NCI-H2081 treated with DMSO at 0.1 percent for 48 hours (cell line): Measurements from ENCODE around the gene GLCCI1.
"Not testable (repeated sequence)": the region's sequence is repeated elsewhere in the genome, so short reads cannot be mapped to it uniquely, and the experiment has no call there.

Source experiments
- DNase-seq: peaks from one replicate; lab custom pipeline; 2025; lab: John Stamatoyannopoulos, UW

The GLCCI1 gene

GRCh38 chr7:8052824-8053223, 84.2 kb downstream of the GLCCI1 start:
- DNase-seq = no peak

- no peak for DNase-seq
These were observed 87.8 kb downstream of the GLCCI1 start for GRCh38 chr7:8056439-8056838.

- no peak for DNase-seq
These were observed 89.0 kb downstream of the GLCCI1 start for GRCh38 chr7:8057566-8057965.

- no peak for DNase-seq
These were observed 89.7 kb downstream of the GLCCI1 start for GRCh38 chr7:8058322-8058721.

- no peak for DNase-seq
These were observed 90.3 kb downstream of the GLCCI1 start for GRCh38 chr7:8058852-8059251.

GRCh38 chr7:8060241-8060640, 91.6 kb downstream of the GLCCI1 start:
- no peak for DNase-seq

- not testable (repeated sequence) for DNase-seq
These were observed 94.7 kb downstream of the GLCCI1 start for GRCh38 chr7:8063300-8063699.

GRCh38 chr7:8063706-8064297, 95.2 kb downstream of the GLCCI1 start:
- no peak for DNase-seq

GRCh38 chr7:8064828-8065227, 96.2 kb downstream of the GLCCI1 start:
- no peak for DNase-seq

- no peak for DNase-seq
These were observed 96.8 kb downstream of the GLCCI1 start for GRCh38 chr7:8065356-8065813.

- DNase-seq = no peak
These were observed 100.5 kb downstream of the GLCCI1 start for GRCh38 chr7:8068892-8069686.

GRCh38 chr7:8070451-8071180, 102.0 kb downstream of the GLCCI1 start:
- no peak for DNase-seq

- DNase-seq = no peak
These were observed 109.8 kb downstream of the GLCCI1 start for GRCh38 chr7:8078418-8078817.

- no peak for DNase-seq
These were observed 114.2 kb downstream of the GLCCI1 start for GRCh38 chr7:8082762-8083161.

GRCh38 chr7:8084836-8085235, 116.2 kb downstream of the GLCCI1 start:
- no peak for DNase-seq

- no peak for DNase-seq
These were observed 116.8 kb downstream of the GLCCI1 start for GRCh38 chr7:8085420-8085819.

GRCh38 chr7:8086239-8086638, 117.6 kb downstream of the GLCCI1 start:
- no peak for DNase-seq

- no peak for DNase-seq
These were observed 120.6 kb downstream of the GLCCI1 start for GRCh38 chr7:8089036-8089780.

GRCh38 chr7:8092140-8092539, 123.5 kb downstream of the GLCCI1 start:
- no peak for DNase-seq

GRCh38 chr7:8094164-8095140, 125.9 kb downstream of the GLCCI1 start:
- no peak for DNase-seq

- DNase-seq = not testable (repeated sequence)
These were observed 132.7 kb downstream of the GLCCI1 start for GRCh38 chr7:8101292-8101691.
